Activated CD4-positive, alpha-beta memory T cell treated with anti-CD3 and anti-CD28 coated beads, Interleukin-2, amount 10 ng/mL, durations not matched to agents 7 days and 5 days (primary cell): Measurements from ENCODE around the gene PBOV1. TPM values are rescaled to one million over a fixed set of nuclear protein-coding genes. Genes with fewer than 3 reads are reported as not detected.

Source experiments
- CTCF ChIA-PET: fragments of 350-600 bp; sonication (Branson Sonifier 250); formaldehyde crosslinking; loops from one replicate; lab custom pipeline; 2021; ENCODE audit warnings: antibody characterized with exemption, inconsistent platforms; lab: Charles Lee
- POLR2A ChIA-PET: fragments of 350-600 bp; sonication (Branson Sonifier 250); formaldehyde crosslinking; loops from one replicate; lab custom pipeline; 2021; ENCODE audit warnings: antibody characterized with exemption; lab: Charles Lee
- DNase-seq: peaks from one replicate; pipeline ENCODE4 v3.0.0-alpha.2; 2020
- H3K27ac Mint-ChIP-seq: one replicate; pipeline ENCODE4 v1.8.0; 2021; ENCODE audit warnings: mild to moderate bottlenecking, mixed read lengths
- H3K27me3 Mint-ChIP-seq: one replicate; pipeline ENCODE4 v1.8.0; 2021; ENCODE audit warnings: mixed read lengths
- H3K36me3 Mint-ChIP-seq: one replicate; pipeline ENCODE4 v1.8.0; 2021; ENCODE audit warnings: low read depth, mixed read lengths
- H3K4me1 Mint-ChIP-seq: one replicate; pipeline ENCODE4 v1.8.0; 2021; ENCODE audit warnings: mixed read lengths
- H3K4me3 Mint-ChIP-seq: one replicate; pipeline ENCODE4 v1.8.0; 2021; ENCODE audit warnings: mild to moderate bottlenecking, mixed read lengths
- H3K9me3 Mint-ChIP-seq: one replicate; pipeline ENCODE4 v1.8.0; 2021; ENCODE audit warnings: mixed read lengths
- total RNA-seq, 2 experiments: library from RNA; stranded (reverse); gene quantifications; one replicate each; pipeline ENCODE4 v1.2.3, GENCODE V29; 2021

The PBOV1 gene
- total RNA-seq, 2 experiments from 2014 or later = not detected

DNA sequence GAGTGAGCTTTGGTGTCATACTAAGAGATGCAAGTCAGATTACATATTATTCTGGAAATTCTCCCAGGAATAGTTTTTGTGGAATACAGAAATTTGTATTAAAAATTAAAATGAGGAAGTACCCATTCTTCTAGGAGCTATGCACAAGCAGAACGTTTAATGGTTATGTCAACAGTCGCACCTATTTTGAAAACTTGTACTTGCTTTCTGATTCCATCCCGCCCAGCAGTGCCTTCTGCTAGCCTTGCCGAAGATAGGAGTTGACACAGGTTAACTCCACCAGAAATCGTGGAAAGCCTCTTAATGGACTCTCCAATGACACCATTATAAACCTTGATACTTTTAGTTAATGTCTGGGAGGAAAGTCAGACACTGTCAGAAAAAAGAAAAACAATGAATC lies 6.7 kb downstream of the PBOV1 start:
- ChIA-PET POLR2A (no interaction called here), CTCF (no interaction called here)
- DNase-seq = no peak
- Mint-ChIP-seq H3K9me3 (no peaks in the 10 kb centered on the region), H3K36me3 (no peaks in the 10 kb centered on the region), H3K4me3 (no peak overlapping the region), H3K4me1 (no peaks in the 10 kb centered on the region), H3K27me3 (peaks cover 27% of the 10 kb centered on the region), H3K27ac (no peak overlapping the region)

DNA sequence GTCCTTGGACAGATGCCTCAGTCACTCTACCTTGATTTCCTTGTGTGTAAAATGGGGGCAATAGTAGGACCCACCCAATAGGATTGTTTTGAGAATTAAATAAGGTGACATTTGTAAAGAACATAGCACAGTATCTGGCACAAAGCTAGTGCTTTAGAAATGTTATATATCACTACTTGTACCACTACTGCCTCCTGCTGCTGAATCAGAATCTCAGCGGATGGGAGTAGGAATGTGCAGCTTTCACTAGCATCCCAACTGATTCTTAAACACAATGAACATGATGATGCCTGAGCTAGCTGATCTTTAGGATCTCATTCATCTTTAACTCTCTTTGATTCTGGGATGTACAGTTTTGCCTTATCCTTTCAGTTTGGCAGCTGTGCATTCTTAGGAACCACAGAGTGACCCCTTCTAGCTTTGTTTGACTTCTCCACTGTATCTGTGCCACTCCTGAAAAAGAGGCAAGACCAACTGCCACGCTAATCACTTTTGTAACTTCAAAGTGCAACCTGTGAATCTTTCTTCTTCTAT lies 7.2 kb downstream of the PBOV1 start:
- Mint-ChIP-seq H3K36me3 (no peaks in the 10 kb centered on the region), H3K4me3 (no peak overlapping the region), H3K4me1 (no peaks in the 10 kb centered on the region), H3K27ac (no peak overlapping the region), H3K9me3 (no peaks in the 10 kb centered on the region), H3K27me3 (peaks cover 26% of the 10 kb centered on the region)
- no peak for DNase-seq
- ChIA-PET POLR2A (no interaction called here), CTCF (no interaction called here)

DNA sequence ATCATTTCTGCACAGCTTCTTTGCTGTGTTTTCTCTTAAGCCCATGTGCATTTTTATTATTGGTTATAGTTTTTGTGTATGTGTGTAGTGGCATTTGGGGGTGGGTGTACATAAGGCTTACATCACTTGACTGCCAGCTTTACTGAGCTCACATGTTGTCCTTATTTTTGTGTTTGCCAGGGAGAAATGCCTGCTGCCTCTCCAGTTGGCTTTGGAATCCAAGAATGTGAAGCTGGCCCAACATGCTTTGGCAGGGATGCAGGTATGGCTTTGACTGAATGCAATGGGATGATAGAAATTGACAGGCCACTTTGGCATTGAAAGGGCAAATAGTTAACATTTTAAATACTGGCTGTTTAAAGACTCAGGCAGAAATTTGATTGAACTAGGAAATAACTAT lies 11.4 kb downstream of the PBOV1 start:
- no peak for DNase-seq
- Mint-ChIP-seq H3K27ac (no peak overlapping the region), H3K36me3 (no peaks in the 10 kb centered on the region), H3K27me3 (peaks cover 28% of the 10 kb centered on the region), H3K4me3 (no peak overlapping the region), H3K9me3 (no peaks in the 10 kb centered on the region), H3K4me1 (no peaks in the 10 kb centered on the region)
- ChIA-PET POLR2A (no interaction called here), CTCF (no interaction called here)

DNA sequence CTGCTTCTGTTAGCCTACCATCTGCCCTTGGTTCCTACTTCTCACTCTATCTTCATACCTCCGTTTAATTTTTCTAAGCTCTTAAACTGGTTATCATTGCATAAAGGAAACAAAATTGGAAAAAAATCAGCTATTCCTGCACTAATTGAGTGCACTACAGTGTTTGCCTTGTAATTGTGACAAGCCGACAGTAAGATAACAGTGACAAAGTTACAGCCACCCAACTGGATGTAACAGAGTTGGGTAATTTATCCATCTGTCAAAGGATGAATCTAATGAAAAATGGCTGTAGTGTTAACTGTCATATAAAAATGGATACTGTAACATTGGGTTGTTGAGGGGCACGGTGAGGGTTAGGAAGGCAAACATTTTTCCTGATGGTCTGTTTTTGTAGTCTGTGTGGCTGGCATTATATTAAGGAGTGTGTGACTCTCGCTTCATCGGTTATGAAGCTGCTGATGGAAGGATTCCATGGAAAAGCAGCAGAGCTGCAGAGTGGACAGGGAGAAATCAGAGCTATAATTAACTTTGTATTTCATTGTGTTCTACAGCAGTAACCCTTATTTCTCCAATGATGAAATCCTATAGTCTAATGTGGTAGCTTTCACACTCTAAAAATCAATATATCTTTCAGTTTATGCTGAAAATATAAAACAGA lies 12.7 kb downstream of the PBOV1 start:
- Mint-ChIP-seq H3K27ac (no peak overlapping the region), H3K9me3 (no peaks in the 10 kb centered on the region), H3K4me3 (no peak overlapping the region), H3K4me1 (no peaks in the 10 kb centered on the region), H3K27me3 (peaks cover 28% of the 10 kb centered on the region), H3K36me3 (no peaks in the 10 kb centered on the region)
- ChIA-PET CTCF (no interaction called here), POLR2A (no interaction called here)
- DNase-seq = no peak

DNA sequence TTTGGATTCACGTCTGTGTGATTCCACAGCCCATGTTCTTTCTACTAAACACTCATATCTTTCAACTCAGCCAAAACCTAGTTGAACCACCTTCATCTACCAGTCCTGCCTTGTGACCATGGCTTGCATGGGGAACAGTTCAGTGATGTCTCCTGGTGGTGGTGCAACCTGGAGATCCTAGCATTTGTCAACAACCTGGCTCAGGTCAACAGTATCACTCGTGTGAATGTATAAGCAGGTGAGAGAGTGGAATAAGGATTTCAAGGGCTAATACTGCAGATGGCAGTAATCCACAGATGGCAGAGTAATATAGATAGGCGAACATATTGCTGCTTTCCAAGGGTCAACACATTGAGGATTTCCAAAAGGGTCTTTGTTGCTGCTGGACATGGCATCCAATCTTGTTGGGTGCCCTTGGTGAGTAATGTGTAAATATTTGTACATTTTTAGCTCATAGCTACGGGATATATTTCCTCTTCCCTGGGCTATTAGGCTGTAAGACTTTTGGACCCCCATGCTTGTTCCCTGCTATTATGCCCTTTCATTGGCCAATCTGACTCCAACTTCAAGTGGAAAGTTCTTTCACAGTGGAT lies 13.4 kb downstream of the PBOV1 start:
- Mint-ChIP-seq H3K27ac (no peak overlapping the region), H3K27me3 (peaks cover 30% of the 10 kb centered on the region)
- CTCF ChIA-PET = no interaction called here

DNA sequence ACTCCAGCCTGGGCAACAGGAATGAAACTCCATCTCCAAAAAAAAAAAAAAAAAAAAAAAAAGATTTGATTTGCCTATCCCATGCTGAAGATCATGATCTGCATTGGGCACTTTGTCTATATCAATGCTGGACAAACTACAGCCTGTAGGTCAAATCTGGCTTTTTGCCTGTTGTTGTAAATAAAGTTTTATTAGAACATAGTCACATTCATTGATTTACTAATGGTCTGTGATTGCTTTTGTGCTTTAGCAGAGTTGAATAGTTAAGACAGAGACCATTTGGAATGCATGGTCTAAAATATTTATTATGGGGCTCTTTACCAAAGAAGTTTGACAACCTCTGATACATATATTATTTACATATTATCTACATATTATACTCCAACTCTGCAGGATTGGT lies 14.0 kb downstream of the PBOV1 start:
- no peak for DNase-seq
- no peak overlapping the region for H3K4me3 Mint-ChIP-seq
- H3K36me3 Mint-ChIP-seq = no peaks in the 10 kb centered on the region
- ChIA-PET POLR2A (no interaction called here), CTCF (no interaction called here)
- H3K27ac Mint-ChIP-seq = no peak overlapping the region
- no peaks in the 10 kb centered on the region for H3K4me1 Mint-ChIP-seq
- H3K27me3 Mint-ChIP-seq = peaks cover 28% of the 10 kb centered on the region
- no peaks in the 10 kb centered on the region for H3K9me3 Mint-ChIP-seq

More for the DNA sequence above, 13.4 kb downstream of the PBOV1 start:
- H3K4me3 Mint-ChIP-seq = no peak overlapping the region
- no peaks in the 10 kb centered on the region for H3K9me3 Mint-ChIP-seq
- DNase-seq = no peak
- POLR2A ChIA-PET = no interaction called here
- no peaks in the 10 kb centered on the region for H3K4me1 Mint-ChIP-seq
- H3K36me3 Mint-ChIP-seq = no peaks in the 10 kb centered on the region

DNA sequence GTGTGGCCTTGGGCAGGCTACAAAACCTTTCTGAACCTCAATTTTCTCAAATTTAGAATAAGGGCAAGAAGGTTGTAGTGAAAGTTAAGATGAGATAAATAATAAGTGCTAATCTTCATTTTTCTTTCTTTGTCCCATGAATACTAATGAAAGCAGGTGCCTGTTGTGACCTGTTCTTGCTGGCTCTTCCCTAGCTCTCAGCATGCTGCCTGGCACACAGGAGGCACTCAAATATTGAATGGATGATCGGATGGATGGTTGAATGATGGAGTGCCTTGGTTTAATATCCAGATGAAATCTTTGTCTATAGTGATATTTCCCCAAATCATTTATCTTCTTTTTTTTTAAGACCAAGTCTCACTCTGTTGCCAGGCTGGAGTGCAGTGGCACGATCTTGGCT lies 15.0 kb downstream of the PBOV1 start:
- Mint-ChIP-seq H3K4me1 (no peaks in the 10 kb centered on the region), H3K36me3 (no peaks in the 10 kb centered on the region), H3K9me3 (no peaks in the 10 kb centered on the region), H3K27ac (no peak overlapping the region), H3K27me3 (peaks cover 30% of the 10 kb centered on the region), H3K4me3 (no peak overlapping the region)
- no peak for DNase-seq
- ChIA-PET POLR2A (no interaction called here), CTCF (no interaction called here)

DNA sequence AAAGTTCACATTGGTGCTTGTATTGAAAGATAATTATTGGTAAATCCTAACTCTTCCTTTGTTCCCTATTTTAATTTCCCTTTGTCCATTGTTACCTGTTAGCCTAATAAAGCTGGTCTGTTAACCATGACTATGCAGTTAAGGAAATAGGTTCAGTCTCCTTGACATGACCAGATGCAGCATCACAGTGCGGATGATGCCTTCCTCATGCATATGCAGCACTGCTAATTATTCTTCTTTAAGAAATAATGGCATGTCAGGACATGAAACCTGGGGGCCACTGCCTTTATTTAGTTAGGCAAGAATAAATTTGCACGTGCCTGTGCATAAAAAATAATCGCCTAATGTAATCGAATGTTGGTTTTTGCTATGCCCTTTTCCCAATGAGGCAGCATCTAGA lies 16.5 kb downstream of the PBOV1 start:
- ChIA-PET CTCF (no interaction called here), POLR2A (no interaction called here)
- H3K27me3 Mint-ChIP-seq = peaks cover 22% of the 10 kb centered on the region
- no peaks in the 10 kb centered on the region for H3K4me1 Mint-ChIP-seq
- no peaks in the 10 kb centered on the region for H3K36me3 Mint-ChIP-seq
- DNase-seq = no peak
- H3K9me3 Mint-ChIP-seq = no peaks in the 10 kb centered on the region
- no peak overlapping the region for H3K27ac Mint-ChIP-seq
- H3K4me3 Mint-ChIP-seq = no peak overlapping the region

DNA sequence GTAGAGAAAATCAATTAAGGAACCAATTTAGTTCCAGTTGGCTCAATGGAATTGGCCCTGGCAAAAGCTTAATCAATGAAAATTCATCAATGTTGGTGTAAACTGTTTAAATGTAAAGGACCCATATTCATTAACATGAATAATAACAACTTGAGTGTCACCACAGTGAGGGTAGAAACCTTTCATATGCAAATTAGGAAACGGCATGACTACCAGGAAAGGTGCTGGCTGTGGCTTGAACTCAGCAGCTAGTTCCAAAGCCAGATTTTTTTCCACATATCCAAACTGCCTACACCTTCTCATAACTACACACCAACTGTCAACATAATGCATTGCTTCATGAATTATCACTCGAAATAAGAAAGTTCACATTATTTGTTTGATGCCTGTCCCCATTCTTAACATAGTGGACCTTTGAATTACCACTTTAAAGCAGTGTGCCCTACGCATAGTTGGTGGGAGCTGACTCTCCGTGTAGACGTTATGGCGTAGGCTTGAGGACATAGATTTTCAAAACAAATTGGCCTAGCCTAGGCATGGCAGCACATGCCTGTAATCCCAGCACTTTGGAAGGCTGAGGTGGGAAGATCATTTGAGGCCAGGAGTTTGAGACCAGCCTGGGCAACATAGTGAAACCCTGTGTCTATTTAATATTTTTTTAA lies 19.7 kb downstream of the PBOV1 start:
- H3K9me3 Mint-ChIP-seq = no peaks in the 10 kb centered on the region
- ChIA-PET POLR2A (no interaction called here), CTCF (no interaction called here)
- no peak overlapping the region for H3K27ac Mint-ChIP-seq
- no peaks in the 10 kb centered on the region for H3K36me3 Mint-ChIP-seq
- no peaks in the 10 kb centered on the region for H3K4me1 Mint-ChIP-seq
- H3K4me3 Mint-ChIP-seq = no peak overlapping the region
- DNase-seq = no peak
- H3K27me3 Mint-ChIP-seq = peaks cover 13% of the 10 kb centered on the region

DNA sequence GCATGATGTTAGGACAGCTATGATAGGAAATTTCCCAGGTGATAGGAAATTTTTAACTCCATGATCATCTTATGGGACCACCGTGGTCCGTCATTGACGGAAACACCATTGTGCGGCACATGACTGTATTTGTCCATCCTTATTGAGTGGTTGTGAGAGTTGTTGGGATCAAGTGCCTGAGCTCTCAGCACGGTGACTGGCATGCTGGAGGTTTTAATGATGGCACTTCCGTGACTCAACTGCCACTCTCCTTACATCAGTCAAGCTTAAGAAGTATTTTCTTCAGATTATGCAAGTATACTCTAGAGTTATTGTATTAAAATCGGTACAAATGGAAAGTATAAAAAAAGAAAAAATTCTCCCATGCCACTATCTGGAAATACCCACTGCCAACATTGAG lies 20.7 kb downstream of the PBOV1 start:
- no peak for DNase-seq
- H3K27ac Mint-ChIP-seq = no peak overlapping the region
- peaks cover 11% of the 10 kb centered on the region for H3K27me3 Mint-ChIP-seq
- ChIA-PET POLR2A (no interaction called here), CTCF (no interaction called here)
- H3K36me3 Mint-ChIP-seq = no peaks in the 10 kb centered on the region
- no peaks in the 10 kb centered on the region for H3K4me1 Mint-ChIP-seq
- no peaks in the 10 kb centered on the region for H3K9me3 Mint-ChIP-seq
- no peak overlapping the region for H3K4me3 Mint-ChIP-seq

DNA sequence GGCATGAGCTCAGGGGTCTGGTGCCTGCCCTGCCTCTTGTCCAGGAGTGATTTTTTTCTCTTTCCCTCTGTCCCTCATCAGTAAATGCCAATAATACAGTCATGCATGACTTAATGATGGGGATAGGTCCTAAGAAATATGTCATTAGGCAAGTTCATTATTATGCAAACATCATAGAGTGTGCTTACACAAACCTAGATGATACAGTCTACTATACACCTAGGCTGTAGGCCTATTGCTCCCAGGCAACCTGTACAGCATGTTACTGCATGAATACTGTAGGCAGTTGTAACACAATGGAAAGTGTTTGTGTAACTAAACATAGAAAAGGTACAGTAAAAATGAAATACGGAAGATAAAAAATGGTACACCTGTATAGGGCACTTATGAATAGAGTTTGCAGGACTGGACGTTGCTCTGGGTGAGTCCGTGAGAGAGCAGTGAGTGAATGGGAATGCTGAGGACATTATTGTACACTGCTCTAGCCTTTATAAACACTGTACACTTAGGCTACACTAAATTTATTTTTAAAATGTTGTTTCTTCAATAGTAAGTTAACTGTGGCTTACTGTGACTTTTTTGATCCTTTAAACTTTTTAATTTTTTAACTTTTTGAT lies 22.1 kb downstream of the PBOV1 start:
- no peak overlapping the region for H3K4me3 Mint-ChIP-seq
- H3K36me3 Mint-ChIP-seq = no peaks in the 10 kb centered on the region
- H3K27me3 Mint-ChIP-seq = peaks cover 13% of the 10 kb centered on the region
- H3K27ac Mint-ChIP-seq = no peak overlapping the region
- ChIA-PET CTCF (no interaction called here), POLR2A (no interaction called here)
- no peak for DNase-seq
- no peaks in the 10 kb centered on the region for H3K4me1 Mint-ChIP-seq
- no peaks in the 10 kb centered on the region for H3K9me3 Mint-ChIP-seq

DNA sequence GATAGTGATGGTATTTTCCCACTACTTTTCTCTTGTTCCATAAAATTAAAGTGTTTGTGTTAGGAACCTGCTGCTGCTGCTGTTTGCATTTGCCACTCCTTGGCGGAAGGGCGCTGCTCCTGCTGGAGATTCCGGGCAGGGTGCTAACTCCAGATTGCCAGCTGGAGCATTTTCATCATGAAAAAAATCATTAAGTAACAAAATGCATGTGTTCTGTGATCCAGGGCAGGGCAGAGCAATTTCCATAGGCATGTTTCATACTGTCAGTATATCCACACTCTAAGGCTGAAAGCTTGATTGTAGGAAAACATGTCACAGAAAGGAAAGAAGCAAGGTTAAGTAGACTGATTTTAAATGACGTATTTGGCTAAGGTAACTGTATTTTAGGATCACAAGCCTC lies 24.0 kb downstream of the PBOV1 start:
- DNase-seq = no peak
- CTCF ChIA-PET = no interaction called here
- Mint-ChIP-seq H3K27me3 (peaks cover 18% of the 10 kb centered on the region), H3K4me1 (no peaks in the 10 kb centered on the region), H3K27ac (no peak overlapping the region), H3K36me3 (no peaks in the 10 kb centered on the region), H3K9me3 (no peaks in the 10 kb centered on the region), H3K4me3 (no peak overlapping the region)
- POLR2A ChIA-PET = no interaction called here

DNA sequence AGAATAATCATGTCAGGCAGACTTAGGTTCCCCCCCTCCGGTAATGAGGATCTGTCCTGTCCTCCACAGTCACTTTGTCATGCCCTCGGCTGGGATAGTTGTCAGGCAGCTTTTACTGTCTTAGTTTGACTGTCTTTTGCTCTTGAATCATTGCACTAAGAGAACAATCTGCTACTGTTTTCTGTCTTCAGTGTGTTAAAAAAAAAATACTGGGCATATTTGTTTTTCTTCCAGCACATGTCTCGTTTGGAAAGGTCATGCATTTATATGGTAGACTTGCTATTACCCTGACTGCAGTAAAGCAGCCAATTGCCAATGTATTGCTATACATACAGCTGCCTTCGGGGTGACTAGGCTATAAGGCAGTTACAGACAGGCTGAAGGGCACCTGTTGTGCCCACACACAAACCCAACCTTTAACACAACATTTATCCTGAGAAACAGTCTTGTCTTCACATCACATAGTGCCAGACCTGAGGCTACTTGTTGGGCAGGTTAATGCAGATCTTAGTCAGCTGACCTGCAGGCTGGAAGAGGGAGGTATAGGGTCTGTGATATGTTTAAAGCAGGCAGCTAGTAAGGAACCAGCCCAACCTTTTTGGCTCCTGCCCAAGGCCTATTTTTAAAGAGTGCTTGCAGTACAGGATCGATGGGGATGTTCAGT lies 29.9 kb downstream of the PBOV1 start:
- H3K36me3 Mint-ChIP-seq = no peaks in the 10 kb centered on the region
- CTCF ChIA-PET = no interaction called here

More for the DNA sequence above, 29.9 kb downstream of the PBOV1 start:
- Mint-ChIP-seq H3K9me3 (no peaks in the 10 kb centered on the region), H3K4me3 (no peak overlapping the region), H3K4me1 (no peaks in the 10 kb centered on the region), H3K27me3 (peaks cover 27% of the 10 kb centered on the region), H3K27ac (no peak overlapping the region)
- no peak for DNase-seq
- POLR2A ChIA-PET = no interaction called here
